Esophagus mucosa (tissue), 1 donor: ENCODE measurements around the gene SH3YL1. TPM values are rescaled to one million over a fixed set of nuclear protein-coding genes. Genes with fewer than 3 reads are reported as not detected.

Experiments used
- ATAC-seq: fragments of 200-7000 bp; cut with Tn5 transposase; one replicate; pipeline ENCODE4 v1.9.1; 2020
- total RNA-seq: library from RNA; stranded (reverse); gene quantifications from one replicate; pipeline ENCODE4 v1.2.4, GENCODE V29; 2023
- donor health status: DM: yes; HTN: yes; CAD: no.

Gene SH3YL1
- total RNA-seq, 1 donor from 2014 or later: 56.9 TPM

DNA sequence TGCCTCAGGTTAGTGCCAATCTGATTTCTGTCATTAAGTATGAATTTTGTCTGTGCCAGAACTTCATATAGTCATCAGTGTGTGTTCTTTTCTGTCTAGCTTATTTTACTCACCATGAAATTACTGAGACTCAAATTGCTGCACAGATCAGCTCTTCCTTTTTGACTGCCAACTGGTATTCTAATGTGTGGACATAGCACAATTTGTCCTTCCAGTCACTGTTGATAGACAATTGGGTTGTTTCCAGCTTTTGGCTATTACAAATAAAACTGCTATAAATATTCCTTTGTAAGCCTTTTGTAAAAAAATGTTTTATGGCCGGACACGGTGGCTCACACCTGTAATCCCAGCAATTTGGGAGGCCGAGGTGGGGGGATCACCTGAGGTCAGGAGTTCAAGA lies 7.7 kb downstream of the SH3YL1 start:
- ATAC-seq: no peak

DNA sequence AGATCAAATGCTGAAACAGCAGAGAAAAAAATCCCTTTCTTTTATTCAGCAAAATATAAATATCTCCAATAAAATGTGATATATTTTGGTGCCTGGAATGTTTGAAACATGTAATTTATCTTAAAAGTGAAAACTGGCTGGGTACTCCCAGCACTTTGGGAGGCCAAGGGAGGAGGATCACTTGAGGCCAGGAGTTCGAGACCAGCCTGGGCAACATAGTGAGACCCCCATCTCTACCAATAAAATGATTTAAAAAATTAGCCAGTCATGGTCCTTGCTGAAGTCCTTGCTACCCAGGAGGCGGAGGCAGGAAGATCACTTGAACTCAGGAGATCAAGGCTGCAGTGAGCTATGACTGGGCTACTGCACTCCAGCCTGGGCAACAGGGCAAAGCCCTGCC lies 8.6 kb downstream of the SH3YL1 start:
- ATAC-seq: no peak

DNA sequence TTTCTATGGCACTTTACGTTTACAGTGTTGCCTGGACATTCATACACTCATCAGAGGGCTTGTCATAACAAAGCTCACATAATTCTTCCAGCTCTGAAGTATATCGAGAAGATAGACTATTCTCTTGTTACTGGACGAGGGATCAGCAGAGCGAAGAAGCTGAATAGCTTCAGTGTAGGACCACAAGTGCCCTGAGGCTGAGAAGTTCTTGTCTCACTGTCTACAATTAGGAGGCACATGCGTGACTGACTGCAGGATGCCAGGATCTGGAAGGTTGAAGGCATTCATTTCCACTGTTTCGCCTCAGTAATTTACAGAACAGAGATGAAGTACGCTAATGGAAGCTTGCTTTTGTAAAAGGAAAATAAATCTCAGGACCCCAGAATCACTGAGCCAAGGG lies 9.6 kb downstream of the SH3YL1 start:
- ATAC-seq: peak; percentile 29

DNA sequence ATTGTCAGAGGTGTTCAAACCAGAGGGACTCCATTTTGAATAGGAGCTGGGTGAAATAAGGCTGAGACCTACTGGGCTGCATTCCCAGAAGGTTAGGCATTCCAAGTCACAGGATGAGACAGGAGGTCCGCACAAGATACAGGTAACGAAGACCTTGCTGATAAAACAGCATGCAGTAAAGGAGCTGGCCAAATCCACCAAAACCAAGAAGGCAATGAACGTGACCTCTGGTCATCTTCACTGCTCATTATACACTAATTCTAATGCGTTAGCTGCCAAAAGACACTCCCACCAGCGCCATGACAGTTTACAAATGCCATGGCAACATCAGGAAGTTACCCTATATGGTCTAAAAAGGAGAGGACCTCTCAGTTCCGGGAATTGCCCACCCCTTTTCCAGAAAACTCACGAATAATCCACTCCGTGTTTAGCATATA lies 10.6 kb downstream of the SH3YL1 start:
- ATAC-seq: no peak

DNA sequence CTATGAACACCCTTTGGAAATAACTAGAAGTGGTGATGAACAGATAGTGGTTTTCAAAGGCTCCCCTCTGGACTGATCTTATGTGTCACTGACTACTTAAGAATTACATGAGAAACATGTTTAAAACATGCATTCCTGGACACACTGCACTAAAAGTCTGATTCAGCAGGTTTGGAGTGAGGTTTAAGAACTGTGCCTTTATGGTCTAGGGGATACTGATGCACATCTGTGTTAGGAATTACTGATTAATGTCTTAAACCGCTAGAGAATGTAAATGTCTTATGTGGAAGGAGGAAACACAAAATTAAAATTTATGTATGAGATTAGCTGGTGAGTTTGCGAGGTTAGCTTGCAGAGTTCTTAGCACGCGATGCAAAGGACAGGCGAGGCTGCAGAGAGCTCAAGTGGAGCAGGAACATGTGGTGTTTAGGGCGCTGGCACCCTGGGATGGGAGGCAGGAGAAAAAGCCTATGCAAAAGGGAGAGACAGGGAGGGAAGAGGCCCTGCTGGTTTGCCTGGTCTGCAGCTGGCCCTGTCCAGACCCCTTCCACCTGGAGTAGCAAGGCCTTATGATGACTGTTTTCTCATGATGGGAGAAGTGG lies 11.7 kb downstream of the SH3YL1 start:
- no peak for ATAC-seq

DNA sequence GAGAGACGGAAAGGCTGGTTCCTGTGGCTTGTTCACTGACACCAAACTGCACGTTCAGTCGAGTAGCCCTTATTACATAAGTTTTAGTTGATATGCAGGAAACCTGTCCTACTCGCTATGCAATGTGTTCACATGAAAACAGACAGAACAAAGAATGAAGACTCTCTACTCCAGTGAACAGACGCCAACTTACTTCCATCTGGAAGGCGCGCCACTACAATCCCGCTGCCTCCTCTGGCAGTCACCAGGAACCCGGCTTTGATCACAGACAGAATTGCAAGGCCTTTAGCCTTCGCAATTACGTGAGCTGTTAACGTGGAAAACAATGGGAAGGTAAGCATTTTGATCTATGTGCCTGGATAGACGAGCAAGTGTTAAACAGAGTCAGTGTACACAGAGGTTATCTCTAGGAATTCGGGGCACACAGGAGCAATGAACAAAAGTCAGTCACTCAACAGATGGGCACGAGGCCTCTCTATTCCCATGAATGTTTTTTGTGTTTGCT lies 14.2 kb downstream of the SH3YL1 start:
- no peak for ATAC-seq

DNA sequence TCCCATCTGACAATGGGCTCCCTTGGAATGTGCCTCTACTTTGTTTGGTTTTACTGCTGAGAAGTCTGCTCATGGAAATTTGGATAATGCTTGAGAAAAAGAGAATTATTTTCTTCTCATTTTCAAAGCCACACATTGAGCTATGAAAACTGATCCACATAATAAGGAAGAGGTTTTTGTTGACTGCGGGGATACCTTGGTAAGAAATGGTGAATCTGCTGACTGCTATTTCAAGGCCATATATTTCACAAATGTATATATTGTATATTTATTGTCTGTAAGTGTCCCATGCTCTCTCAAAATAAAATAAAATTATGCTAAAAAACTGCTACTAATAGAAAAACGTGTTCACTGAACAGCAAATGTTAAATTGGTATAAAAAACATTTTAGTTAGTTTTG lies 15.1 kb downstream of the SH3YL1 start:
- no peak for ATAC-seq

DNA sequence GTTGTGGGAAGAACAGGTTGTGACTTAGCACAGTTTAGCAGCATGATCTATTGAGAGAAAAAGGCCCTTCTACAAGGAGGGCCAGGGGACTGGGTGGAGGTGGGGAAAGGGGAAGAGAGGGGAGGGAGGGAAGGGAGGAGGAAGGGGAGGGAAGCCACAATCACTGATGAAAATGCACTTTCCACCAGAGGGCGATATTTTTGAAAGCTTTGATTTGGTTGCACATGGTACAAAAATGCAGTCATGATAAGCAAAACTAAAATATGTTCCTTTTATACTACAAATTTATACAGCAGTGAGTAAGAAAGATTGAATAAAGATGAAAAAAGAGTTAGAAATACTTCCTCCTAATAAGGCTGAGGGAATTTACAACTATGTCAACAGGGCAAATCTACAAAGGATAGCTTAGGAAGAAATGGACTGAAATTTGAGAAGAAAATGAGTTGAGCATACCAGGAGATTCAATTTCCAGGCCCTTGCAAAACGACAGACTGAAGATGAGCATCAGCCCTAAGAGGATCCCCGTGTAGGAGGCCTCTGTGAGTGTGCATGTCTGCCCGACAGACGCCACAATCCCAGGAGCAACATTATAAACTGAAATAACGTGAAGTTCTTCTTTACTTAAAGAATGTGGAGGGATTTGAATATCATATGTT lies 17.2 kb downstream of the SH3YL1 start:
- ATAC-seq: peak; percentile 35

DNA sequence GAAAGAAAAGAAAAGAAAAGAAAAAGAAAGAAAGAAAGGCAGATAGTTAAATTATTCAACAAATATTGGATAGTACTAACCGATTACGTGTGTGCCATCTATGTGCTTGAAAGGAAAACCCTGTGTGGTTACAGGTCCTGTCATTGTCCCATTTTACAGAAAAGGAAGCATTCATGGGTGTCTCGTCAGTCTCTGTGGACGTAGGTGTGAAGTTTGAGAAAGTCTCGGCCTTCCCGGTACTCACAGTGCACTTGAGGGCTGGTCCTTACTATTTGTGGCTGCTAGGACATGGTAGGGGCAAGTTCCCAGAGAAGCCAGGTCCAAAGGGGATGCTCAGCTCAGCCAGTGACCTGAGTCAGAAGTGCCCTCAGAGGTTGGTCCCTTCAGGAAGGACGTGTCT lies 19.3 kb downstream of the SH3YL1 start:
- no peak for ATAC-seq

DNA sequence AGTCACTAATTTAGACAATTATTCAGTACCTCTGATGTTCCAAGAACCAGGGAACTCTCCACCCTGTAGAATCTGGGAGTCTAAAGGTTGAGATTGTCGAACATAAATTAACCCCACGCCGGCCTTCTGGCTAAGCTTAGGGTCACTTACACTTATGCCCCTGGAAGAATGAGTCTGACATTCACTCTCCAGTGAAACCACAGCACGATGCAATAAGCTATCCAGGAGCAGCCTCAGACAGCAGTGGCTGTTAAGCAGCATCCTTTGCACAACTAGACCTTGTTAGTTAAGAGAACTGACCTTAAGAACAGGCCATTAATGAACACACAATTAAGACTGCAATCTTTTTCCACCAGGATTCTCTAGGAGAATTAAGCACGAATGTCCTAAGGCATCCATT lies 25.0 kb downstream of the SH3YL1 start:
- ATAC-seq: no peak

DNA sequence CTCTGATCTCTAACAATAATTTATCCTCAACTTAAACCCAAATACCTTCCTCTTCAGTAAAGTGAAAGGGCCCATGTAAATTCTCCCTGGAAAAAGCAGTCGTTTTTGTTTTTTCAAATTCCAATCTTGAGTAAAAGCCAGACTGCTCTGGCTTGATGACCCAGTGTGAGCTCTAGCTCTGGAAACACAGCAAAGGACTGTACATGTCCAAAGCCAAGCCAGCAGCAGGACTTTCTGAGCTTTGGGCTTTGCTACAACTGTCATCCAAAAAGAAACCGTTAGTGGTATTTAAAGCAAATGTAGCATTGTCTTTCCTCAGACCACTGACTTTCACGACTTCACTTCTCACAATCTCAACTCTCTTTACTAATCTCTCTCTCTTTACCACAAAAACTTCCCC lies 25.4 kb downstream of the SH3YL1 start:
- ATAC-seq: no peak

DNA sequence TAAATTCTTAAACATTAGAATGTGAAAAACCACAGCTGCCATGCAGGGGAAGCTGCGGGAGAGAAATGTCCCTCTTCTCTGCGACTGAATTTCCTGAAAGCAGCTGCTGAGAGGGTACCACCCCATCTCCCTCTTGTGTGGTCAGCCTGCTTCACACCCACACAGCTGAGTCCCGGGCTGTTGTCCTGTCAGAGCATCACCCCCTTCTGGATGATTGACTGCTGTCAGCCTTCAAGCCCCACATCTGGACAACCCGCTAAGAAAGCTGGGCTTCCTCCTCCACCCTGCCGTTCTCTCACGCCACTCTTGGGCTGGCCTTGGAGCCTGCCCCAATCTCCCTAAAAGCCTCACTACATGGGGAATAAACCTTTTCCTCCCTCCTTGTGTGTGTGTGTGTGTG lies 26.0 kb downstream of the SH3YL1 start:
- ATAC-seq: no peak

DNA sequence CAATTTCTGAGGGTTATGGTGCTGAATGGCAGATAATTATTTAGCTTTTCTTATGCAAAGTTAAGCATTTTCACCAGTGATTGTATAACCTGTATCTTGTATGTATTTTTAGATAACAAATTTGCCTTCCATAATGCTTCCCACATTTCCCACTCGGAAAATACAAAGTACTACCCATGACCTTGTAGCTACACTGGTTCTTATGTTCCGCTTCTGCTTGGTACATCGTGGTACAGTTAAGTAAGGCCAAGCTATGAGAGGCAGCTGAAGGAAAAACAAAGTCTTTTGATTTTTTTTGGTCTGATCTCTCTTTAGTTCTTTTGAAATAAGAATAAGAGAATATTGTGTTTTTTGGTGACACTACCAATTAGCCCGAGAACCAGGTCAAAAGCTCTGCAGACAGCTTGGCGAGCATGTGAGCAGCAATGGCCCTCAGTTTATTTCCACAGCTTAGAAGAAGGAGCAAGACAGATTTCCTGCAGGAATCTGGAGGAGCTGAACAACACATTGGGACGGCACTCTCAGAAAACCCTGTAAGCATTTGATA lies 26.8 kb downstream of the SH3YL1 start:
- ATAC-seq: no peak

DNA sequence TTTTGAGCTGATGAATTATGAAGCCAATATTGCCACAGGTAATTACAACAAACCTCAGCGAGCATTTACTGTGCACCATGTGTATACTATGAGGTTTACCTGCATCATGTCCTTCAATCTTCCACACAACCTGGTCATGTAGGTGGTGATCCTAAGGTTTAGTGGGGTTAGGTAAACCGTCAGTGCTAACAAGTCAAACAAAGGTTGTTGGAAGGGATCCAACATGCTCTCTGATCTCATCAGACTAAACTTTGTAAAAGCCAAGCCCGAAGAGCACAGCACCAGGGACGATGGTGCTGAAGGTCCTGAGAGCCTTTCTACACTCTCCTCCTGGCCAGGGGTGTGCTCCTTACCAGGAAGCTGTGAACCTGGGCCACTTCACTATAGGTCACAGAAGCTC lies 29.4 kb downstream of the SH3YL1 start:
- no peak for ATAC-seq

DNA sequence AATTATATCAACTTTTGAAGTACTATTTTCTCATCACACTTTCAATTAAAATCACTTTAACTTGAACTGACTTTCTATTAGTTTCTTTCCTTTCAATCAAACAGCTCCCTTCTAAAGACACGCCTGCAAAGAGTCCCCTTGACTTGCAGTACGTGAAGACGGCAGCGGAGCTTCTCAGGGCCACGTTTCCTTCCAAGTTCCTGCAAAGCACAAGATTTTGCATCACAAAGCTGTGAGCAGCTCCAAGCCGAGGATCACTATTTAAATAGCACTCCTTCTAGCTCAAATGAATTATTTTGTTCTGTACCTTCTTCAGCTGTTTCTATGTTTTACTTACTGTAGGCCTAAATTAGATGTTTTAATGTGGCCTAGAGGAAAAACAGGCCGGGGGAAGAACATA lies 30.8 kb downstream of the SH3YL1 start:
- no peak for ATAC-seq

DNA sequence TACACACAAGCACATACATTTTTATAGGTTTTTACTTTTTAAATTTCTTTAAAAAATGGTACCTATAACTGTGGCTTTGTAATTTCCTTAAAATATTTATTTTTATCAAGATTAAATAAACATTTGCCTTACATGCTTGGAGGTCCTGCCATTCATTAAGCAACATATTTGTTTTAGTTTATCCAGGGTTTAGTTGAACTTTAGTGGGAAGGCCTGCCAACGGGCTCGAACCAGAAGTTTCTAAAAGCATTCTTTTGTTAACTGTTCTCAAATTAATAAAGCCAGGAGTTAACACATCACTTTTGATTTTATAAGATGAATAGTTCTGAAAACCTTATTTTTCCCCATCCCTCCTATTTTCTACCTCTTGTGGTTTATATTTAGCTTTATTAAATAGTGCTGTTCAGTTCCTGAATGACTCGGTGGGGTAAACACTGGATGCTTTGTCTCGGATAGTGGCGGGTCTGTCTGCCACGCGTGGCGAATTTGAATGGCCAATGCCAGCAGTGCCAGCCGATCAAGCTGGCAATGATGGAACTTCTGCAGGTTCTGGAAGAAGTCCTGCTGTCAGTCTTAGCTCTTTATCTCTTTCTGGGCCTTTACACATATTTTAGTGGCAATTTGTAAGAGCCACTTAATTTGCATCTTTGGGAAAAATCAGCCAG lies 32.2 kb downstream of the SH3YL1 start:
- ATAC-seq: no peak

DNA sequence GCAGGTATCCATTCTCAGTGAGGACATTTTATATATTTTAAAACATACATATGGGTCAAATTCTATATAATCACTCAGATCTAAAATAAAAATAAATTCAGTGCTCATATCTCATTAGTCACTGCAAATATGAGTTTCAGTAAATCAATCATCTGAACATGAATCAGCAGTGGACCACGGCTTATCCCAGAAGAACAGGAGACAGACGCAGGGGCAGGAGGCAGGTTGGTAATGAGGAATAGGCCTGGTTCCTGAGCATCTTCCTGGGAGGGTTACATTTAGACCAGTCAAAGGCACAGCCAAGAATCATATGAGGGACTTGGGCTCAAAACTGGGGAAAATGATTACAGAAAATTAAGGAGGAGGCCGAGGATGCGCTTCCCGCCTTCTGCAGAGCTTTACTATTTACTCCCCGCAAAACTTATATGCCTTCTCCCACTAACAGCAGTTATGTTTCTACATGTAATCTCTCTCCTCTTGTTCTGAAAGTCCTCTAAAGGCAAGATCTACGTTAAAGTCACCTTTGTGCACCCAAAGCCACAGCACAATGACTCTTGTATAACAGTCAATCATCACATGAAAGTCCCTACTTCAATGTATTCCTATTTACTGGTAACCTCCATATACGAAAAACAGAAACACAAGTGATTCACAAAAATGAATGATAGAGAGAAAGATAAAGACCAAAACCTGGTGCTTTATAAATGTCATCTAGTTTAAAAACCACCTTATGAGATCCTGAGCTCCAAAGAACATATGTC lies 35.1 kb downstream of the SH3YL1 start:
- no peak for ATAC-seq

DNA sequence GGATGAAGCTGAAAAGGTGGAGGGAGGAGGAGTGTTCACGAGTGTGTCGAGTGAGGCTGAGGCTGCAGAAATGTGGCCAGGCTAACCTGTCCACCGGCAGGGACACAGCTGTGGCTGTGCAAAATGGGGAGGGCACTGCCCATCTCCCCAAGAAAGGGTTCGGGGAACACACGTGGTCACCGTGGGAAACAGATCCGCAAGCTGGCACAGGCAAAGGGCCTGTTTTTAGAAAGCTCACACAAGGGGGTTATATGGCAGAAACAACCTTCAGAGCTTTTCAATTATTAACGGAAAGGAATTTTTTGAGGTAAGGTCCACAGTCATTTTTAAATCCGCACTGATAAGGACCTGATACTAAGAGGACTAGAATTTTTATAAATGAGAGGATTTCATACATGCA lies 35.7 kb downstream of the SH3YL1 start:
- ATAC-seq: no peak

DNA sequence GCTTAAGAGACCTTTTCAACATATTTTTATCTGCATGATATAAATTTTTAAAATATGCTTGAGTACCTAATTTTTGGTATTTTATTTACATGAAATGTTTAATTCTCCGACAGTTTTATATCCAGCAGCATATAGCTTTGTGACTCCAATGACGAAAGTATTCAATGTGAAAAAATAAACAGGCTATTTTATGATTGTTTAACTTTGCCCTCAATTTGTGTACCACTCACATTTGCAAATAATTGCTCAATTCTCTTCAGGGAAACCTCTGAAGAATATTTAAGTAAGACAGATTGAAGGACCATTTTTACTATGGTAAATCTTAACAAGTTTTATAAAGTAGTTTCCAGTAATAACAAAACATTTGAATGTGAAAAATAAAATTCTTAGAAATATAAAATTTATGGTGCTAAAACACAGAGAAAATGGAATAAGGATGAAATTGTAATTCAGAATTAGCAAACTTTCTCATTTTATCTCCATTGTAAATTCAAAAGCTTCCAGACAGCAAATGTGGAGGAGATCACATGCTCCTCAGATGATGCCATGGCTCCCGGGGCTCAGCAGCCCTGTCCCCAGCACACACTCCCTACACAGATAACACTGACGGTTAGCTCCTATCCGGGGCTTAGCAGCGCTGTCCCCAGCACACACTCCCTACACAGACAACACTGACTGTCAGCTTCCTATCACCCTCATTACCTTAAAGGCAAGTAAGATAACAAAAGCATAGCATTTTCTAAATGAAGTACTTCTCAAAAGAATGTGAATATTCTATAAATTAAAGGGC lies 39.7 kb downstream of the SH3YL1 start:
- no peak for ATAC-seq

DNA sequence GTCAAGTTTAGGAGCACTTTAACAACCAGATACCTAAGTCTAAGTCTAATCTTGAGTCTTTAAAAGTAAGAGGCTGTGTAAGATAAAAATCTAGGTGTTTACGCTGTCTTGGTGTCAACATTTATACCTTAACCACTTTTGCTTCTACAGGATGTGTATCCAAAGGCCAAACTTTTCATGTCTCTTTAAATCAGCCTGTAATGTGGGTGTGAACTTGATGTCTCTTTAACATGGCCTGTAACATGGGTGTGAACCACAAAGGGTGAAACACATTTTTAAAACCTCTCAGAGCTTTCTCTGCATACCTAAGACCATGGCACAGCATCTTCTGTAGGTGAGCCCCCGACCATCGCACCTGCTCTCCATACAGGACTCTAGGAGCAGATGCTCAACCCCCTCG lies 40.4 kb downstream of the SH3YL1 start:
- ATAC-seq: no peak

DNA sequence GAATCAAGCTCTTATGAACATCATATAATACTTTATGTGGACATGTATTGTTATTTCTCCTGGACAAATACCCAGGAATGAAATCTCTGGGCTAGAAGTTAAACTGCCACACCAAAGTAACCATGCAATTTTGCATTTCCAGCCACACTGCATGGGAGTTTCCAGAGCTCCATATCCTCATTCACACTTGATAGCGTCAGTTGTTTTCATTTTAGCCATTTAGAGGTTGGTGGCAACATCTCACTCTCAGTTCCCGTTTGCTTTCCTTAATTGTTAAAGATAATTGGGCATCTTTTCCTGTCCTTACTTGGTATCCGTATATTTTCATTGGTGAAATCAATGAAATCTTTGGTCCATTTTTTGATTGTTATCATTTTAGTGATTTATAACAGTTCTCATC lies 47.8 kb downstream of the SH3YL1 start:
- ATAC-seq: no peak
